Lung (tissue), 12 donors: ENCODE data around the gene CSNK1G1. TPM values are rescaled to one million over a fixed set of nuclear protein-coding genes. Genes with fewer than 3 reads are reported as not detected.

ENCODE experiments used
- ATAC-seq: fragments of 200-7000 bp; cut with Tn5 transposase; one replicate; pipeline ENCODE4 v1.9.1; 2020; ENCODE audit warnings: moderate number of reproducible peaks; ENCODE audit not compliant: insufficient read depth, low FRiP score
- DNase-seq, 3 donors: peaks; one replicate each; pipeline ENCODE4 v3.0.0-alpha.2; 2013 to 2017
- H3K27ac ChIP-seq, 2 donors: one replicate each; pipeline ENCODE4 v1.5.1; 2013; ENCODE audit warnings: mild to moderate bottlenecking in 2 of 2, moderate library complexity in 2 of 2, control low read depth in 1 of 2, inconsistent platforms in 1 of 2, low read depth in 1 of 2, low read length in 1 of 2
- H3K27me3 ChIP-seq, 3 donors: one replicate each; pipeline ENCODE4 v1.5.1; 2013; ENCODE audit warnings: low read length in 2 of 3; ENCODE audit not compliant: control insufficient read depth in 3 of 3, insufficient read depth in 3 of 3
- H3K36me3 ChIP-seq, 4 donors: one replicate each; pipeline ENCODE4 v1.5.1; 2013; ENCODE audit warnings: low read length in 4 of 4, mild to moderate bottlenecking in 1 of 4, moderate library complexity in 1 of 4; ENCODE audit not compliant: control insufficient read depth in 4 of 4, insufficient read depth in 4 of 4
- H3K4me1 ChIP-seq, 5 donors: one replicate each; pipeline ENCODE4 v1.5.1; 2013; ENCODE audit warnings: low read length in 5 of 5, mild to moderate bottlenecking in 2 of 5, moderate library complexity in 1 of 5; ENCODE audit not compliant: control insufficient read depth in 5 of 5, insufficient read depth in 5 of 5
- H3K4me3 ChIP-seq: one replicate; pipeline ENCODE4 v1.5.1; 2013; ENCODE audit warnings: mild to moderate bottlenecking, control low read depth, moderate library complexity
- H3K9ac ChIP-seq, 2 donors: one replicate each; pipeline ENCODE4 v1.5.1; 2013; ENCODE audit warnings: low read length in 2 of 2, control low read depth in 1 of 2; ENCODE audit not compliant: insufficient read depth in 1 of 2
- H3K9me3 ChIP-seq, 4 donors: one replicate each; pipeline ENCODE4 v1.5.1; 2013; ENCODE audit warnings: low read length in 3 of 4, mild to moderate bottlenecking in 1 of 4, moderate library complexity in 1 of 4; ENCODE audit not compliant: control insufficient read depth in 4 of 4, insufficient read depth in 3 of 4
- WGBS, 2 donors: extraction: QIAGEN DNeasy Blood & Tissue Kit; methylation state at CpG; one replicate each; pipeline ENCODE4 v1.1.7; 2013; 5-methylcytosine and 5-hydroxymethylcytosine counted together
- polyA plus RNA-seq, 2 donors: library from polyadenylated mRNA; stranded (reverse); fragments of 200-250 nt; gene quantifications; one replicate each; pipeline ENCODE4 v1.2.1, GENCODE V29; 2013
- total RNA-seq, 2 donors: library from RNA; depleted of rRNA in 1 of 2; stranded (reverse); fragments of >200 nt in 1 of 2; gene quantifications; one replicate each; pipeline ENCODE4 v1.2.1, GENCODE V29; 2014 to 2021
- TF ChIP-seq, protein P1 (sequence below): IDR thresholded peaks from 2 replicates; pipeline ENCODE4 v1.5.1; 2012; ENCODE audit warnings: mild to moderate bottlenecking; ENCODE audit errors: control extremely low read depth, extremely low read depth
- donor health status: control.
- donor health status: control.
- donor health status: Bipolar disorder and iron deficiency.
- donor health status: healthy.
- donor health status: DM: yes; HTN: yes; CAD: no.

CSNK1G1 gene
- total and polyA plus RNA-seq, 4 donors, result 3.0 to 50.4 (median 12.9) TPM

- Histone ChIP-seq H3K36me3 (peaks cover 14 to 31% (median 24%) of the 10 kb centered on the region in 4 donors), H3K27ac (peak overlapping the region; percentile 47 to 78), H3K27me3 (no peaks in the 10 kb centered on the region), H3K4me3 (peak overlapping the region; percentile 84), H3K4me1 (peaks cover 7 to 20% (median 12%) of the 10 kb centered on the region in 5 donors), H3K9ac (peak overlapping the region; percentile 73 to 88), H3K9me3 (no peaks in the 10 kb centered on the region)
- ATAC-seq (no peak), DNase-seq (no peak)
- TF ChIP-seq, protein P1, sequence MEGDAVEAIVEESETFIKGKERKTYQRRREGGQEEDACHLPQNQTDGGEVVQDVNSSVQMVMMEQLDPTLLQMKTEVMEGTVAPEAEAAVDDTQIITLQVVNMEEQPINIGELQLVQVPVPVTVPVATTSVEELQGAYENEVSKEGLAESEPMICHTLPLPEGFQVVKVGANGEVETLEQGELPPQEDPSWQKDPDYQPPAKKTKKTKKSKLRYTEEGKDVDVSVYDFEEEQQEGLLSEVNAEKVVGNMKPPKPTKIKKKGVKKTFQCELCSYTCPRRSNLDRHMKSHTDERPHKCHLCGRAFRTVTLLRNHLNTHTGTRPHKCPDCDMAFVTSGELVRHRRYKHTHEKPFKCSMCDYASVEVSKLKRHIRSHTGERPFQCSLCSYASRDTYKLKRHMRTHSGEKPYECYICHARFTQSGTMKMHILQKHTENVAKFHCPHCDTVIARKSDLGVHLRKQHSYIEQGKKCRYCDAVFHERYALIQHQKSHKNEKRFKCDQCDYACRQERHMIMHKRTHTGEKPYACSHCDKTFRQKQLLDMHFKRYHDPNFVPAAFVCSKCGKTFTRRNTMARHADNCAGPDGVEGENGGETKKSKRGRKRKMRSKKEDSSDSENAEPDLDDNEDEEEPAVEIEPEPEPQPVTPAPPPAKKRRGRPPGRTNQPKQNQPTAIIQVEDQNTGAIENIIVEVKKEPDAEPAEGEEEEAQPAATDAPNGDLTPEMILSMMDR, result no peak
- WGBS, 2 donors, result 51 to 66% methylated on average over 12 of the region's 12 CpGs
These were observed 194.1 kb downstream of the CSNK1G1 start for GRCh38 chr15:64161688-64162477.

DNA sequence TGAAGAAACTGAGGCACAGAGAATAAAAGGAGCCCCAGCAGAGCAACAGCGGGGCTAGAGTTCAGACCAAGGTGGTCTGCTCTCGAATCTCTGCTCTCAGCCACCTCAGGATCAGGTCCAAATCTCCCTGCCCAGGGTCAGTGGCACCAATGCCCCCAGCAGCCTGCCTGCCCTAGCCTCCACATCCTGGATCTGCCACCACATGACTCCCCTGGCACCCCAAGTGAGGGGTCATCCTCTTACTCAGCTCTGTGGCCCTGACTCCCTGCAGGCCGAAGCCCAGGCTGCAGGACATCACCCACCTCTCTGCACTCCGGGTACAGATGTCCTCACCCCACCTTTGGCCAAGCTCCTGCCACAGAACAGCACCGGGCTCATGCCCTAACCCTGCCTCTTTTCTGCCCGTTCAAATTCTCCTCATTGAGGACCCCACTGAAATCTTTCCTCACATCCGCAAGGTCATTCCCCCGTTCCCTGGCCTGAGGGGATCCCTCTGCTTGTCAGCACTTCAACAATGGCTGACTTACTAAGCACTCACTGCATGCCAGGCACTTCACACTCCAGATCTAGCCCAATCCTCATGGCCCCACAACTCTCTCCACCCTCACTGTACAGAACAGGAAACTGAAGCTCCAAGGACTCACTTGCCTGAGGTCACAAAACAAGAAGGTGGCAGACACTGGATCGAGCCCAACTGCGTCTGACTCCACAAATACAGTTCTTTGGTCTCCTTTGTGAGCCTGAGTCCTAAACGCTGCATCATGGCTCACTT is 197.4 kb downstream of the CSNK1G1 start:
- ATAC-seq (no peak), DNase-seq (no peak)
- H3K9ac ChIP-seq, result no peak overlapping the region
- TF ChIP-seq, protein P1, result no peak
- no peaks in the 10 kb centered on the region for H3K27me3 ChIP-seq
- H3K4me1 ChIP-seq, result peaks cover 6 to 14% (median 8%) of the 10 kb centered on the region in 5 donors
- H3K4me3 ChIP-seq, result no peak overlapping the region
- no peaks in the 10 kb centered on the region for H3K9me3 ChIP-seq
- peaks cover 25 to 49% (median 32%) of the 10 kb centered on the region in 4 donors for H3K36me3 ChIP-seq
- peak overlapping the region in 1 of 2 donors; percentile 5 for H3K27ac ChIP-seq
- 89 to 90% methylated on average over 11 of the region's 11 CpGs for WGBS, 2 donors

DNA sequence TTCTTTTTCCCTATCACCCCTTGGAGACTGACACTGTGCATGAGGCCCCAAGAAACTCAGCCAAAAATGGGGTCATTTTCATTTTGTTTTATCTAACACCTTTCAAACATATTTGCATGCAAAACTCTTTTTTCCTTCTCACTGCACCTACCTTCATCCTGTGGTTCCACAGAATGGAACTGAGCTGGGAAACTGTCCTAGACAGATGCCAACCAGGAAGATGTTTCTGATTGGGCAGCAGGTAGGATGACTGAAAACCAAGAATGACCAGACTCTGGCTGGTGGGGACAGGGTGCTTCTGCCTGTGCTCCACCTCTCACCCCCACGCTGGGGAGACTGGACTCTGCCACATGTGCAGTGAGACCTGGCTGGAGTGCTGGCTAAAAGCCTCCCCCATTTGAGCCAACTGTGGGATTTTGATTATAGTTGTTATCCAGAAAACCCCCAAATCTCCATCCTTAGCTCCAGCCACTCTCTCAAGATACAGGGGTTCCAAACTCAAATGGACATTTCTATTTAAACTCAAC is 198.3 kb downstream of the CSNK1G1 start:
- DNase-seq, result no peak
- TF ChIP-seq, protein P1, result no peak
- Histone ChIP-seq H3K9me3 (peaks cover 0 to 3% (median 0%) of the 10 kb centered on the region in 4 donors), H3K4me1 (peaks cover 5 to 13% (median 8%) of the 10 kb centered on the region in 5 donors), H3K36me3 (peaks cover 25 to 49% (median 32%) of the 10 kb centered on the region in 4 donors), H3K27ac (no peak overlapping the region), H3K9ac (no peak overlapping the region), H3K4me3 (no peak overlapping the region), H3K27me3 (peaks cover 0 to 3% (median 0%) of the 10 kb centered on the region in 3 donors)
- WGBS, 2 donors, result 86 to 100% methylated on average over 1 of the region's 1 CpG
- no peak for ATAC-seq
